Diencephalon (tissue), 1 donor: ENCODE measurements around the gene TMPRSS11A. TPM values are rescaled to one million over a fixed set of nuclear protein-coding genes. Genes with fewer than 3 reads are reported as not detected.

ENCODE experiments used
- small RNA-seq: library from RNA; depleted of rRNA; stranded (forward); fragments of <200 nt; gene quantifications from one replicate; pipeline ENCODE3, GENCODE V24; 2014
- total RNA-seq: library from RNA; depleted of rRNA; stranded (reverse); fragments of >200 nt; gene quantifications from one replicate; pipeline ENCODE4 v1.2.3, GENCODE V29; 2014

Gene TMPRSS11A, protein sequence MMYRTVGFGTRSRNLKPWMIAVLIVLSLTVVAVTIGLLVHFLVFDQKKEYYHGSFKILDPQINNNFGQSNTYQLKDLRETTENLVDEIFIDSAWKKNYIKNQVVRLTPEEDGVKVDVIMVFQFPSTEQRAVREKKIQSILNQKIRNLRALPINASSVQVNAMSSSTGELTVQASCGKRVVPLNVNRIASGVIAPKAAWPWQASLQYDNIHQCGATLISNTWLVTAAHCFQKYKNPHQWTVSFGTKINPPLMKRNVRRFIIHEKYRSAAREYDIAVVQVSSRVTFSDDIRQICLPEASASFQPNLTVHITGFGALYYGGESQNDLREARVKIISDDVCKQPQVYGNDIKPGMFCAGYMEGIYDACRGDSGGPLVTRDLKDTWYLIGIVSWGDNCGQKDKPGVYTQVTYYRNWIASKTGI
- total RNA-seq = not detected

DNA sequence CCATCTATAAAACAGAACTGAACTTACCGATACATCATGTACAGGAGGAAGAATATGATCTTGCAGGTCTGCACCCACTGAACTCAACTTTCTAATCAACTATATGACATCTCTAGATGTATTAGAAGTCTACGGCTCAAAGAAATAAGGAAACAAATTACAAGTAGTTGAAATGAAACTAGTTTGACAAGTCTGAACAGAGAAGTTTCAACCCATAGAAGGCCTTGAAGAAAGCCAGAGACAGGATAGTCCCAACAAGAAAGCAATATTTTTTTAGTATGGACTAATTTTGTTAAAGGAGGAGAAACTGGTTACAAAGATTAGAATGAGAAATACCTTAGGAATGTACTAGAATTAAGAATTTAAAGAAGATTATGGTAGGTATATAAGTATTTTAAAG, at the start of gene TMPRSS11A:
TSS of gene TMPRSS11A (minus strand) at position 138 of the 400 bp plus-strand sequence. CDS start at position 38, 100 bp downstream.

DNA sequence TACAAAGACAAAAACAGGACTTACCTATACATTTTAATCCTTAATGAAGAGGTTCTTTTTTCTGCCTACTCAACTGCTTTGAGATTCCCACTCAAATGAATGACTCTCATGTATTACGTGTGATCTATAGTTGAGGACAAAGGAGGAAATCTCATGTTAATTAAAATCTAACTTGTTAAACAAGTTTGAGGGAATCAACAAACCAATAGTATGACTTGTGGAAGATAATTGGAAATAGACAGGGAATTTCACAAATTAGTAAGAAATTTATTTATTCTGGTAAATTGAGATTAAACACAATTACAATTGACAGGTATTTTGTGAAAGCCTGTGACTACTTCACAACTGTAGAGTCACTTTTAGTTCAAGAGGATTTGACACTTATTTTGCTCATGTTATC, 79.4 kb downstream of the TMPRSS11A start, which contains the start of gene TMPRSS11D:
TSS of gene TMPRSS11D (minus strand) at position 101 of the 400 bp plus-strand sequence. CDS start at position 32, 69 bp downstream.

Small RNA genes lying within 50 kb of the gene (small RNA-seq; reads per million reads assigned to genes)
- gene RNU6-95P = not detected

Other genes starting within 250 kb of the TMPRSS11A start
- 0.23 TPM for gene GNRHR, start 209.1 kb downstream of the TMPRSS11A start, total RNA-seq
- not detected for gene TMPRSS11D, start 79.5 kb downstream of the TMPRSS11A start, total RNA-seq
- gene TMPRSS11F, start 166.4 kb upstream of the TMPRSS11A start, total RNA-seq = not detected